GM19397 (cell line): ENCODE measurements around the gene MAP2K7.
"Not testable (repeated sequence)": the region's sequence is repeated elsewhere in the genome, so short reads cannot be mapped to it uniquely, and the experiment has no call there.

Experiments used
- ATAC-seq: cut with Tn5 transposase; IDR thresholded peaks from one replicate; pipeline ENCODE4 v1.9.1; 2021; ENCODE audit warnings: mild to moderate bottlenecking, moderate library complexity; ENCODE audit not compliant: unreplicated experiment

Gene MAP2K7

DNA sequence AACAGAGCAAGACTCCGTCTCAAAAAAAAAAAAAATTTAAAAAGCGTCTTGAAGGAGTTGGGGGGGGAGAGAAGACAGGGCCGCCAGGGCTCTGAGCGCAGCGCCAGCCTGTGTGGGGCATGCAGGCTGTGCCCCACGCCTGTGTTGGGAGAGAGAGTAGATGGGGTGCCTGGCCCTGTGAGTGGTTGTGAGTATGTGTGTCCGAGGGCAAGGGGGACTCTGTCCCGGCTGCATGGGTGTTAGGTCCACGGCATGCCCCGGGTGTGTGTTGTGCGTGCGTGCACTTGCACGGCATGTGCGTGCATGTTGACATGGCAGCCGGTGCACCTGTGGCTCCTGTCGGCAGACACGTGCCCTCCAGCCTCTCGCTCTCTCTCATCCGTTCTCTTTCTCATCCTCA, 3.4 kb downstream of the MAP2K7 start:
- ATAC-seq: no peak

DNA sequence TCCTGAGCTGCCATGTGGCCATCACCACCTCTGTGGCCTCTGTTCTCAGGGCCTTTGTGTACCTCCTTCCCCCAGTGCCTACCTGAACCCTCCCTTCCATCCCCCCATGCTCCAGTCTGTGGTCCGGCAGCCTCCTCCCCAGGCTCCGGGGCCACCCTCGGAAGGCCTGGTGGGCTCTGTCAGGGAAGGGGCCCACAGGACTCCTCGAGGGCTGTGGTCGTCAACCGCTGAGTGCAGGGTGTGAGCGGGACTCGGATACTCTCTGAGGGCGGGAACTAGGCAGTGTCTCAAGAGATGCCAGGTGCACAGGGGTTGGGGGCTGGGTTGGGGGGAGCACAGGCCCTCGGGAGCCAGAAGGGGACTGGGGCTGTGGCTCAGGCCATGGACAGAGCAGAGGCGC, 3.9 kb downstream of the MAP2K7 start:
- ATAC-seq: no peak

GRCh38 chr19:7908078-7908699, 4.5 kb downstream of the MAP2K7 start:
- ATAC-seq: no peak

DNA sequence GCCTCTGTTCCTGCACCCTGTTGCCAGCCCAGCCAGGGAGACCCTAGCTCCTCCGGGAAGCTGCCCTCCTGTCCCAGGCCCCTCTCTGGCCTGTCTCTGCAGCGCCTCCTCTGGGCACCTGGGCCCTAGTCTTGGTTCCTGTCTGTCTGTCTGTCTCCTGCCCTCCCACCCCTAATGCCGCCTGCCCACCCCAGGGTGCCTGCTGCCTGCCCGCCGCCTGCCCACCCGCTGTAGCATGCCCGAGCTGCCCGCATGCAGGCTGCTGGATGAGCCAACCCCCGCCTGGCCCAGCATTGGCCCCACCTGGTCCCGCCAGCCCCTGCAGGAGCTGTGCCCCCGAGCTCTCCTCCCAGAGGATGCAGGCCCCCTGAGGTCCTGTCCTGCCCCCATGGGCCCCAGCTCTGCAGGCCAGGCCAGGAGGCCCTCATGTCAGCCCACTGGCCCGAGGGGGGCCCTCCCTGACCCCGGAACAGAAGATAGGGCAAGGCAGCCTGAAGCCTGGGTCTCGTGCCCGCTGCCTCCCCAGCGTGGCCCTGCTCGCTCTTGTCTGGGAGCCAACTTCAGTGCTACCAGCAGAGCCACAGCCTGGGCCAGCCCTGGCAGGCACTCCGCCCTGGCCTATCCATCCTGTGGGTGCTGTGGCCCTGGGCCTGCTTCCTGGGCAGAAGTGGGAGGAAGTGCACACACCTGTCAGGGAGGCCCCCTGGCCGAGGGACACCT, 5.2 kb downstream of the MAP2K7 start:
- ATAC-seq: no peak

- ATAC-seq: no peak
These were observed 5.9 kb downstream of the MAP2K7 start for GRCh38 chr19:7909471-7910067.

DNA sequence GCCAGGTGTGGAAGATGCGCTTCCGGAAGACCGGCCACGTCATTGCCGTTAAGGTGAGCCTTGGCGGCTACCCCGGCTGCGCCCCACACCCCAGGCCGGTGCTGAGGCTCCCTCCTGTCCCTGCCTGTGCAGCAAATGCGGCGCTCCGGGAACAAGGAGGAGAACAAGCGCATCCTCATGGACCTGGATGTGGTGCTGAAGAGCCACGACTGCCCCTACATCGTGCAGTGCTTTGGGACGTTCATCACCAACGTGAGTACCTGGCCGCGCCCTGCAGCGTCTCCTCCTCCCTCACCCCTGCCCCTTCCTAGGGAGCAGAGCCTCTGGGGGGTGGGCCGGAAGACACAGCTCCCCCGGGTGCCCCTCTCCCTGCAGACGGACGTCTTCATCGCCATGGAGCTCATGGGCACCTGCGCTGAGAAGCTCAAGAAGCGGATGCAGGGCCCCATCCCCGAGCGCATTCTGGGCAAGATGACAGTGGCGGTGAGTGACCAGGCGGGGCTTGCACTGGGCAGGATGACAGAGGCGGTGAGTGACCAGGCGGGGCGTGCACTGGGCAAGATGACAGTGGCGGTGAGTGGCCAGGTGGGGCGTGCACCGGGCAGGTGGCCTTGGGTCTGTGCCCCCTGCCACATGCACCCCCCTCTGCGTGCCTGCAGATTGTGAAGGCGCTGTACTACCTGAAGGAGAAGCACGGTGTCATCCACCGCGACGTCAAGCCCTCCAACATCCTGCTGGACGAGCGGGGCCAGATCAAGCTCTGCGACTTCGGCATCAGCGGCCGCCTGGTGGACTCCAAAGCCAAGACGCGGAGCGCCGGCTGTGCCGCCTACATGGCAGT, 6.9 kb downstream of the MAP2K7 start:
- ATAC-seq: no peak

DNA sequence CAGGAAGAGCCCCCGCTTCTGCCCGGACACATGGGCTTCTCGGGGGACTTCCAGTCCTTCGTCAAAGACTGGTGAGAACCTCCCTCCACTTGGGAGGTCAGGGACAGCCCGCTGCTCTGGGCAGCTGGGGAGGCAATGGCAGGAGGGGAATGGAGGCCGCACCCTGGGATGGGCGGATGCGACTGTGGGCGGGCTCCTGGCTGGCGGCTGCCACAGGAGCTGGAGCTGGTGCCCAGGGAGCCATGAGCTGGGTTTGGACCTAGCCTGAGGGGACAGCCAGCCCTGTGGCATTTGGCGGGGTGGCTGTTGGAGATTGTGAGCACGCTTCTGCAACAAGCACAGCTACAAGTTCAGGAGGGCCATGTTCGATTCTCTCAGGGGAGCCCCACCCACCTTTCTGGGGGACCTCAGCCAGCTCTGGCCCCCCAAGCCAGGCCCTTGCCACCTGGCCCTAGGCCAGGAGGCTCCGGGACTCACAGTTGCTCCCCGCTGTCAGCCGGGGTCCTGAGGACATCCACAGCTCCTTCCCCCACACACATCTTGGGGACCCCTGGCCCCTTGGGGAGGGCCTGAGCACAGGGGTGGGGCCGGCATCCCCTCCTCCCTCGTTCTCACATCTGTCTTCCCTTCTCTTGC, 7.9 kb downstream of the MAP2K7 start:
- ATAC-seq: no peak

- ATAC-seq: no peak
These were observed 8.5 kb downstream of the MAP2K7 start for GRCh38 chr19:7912144-7912696.

DNA sequence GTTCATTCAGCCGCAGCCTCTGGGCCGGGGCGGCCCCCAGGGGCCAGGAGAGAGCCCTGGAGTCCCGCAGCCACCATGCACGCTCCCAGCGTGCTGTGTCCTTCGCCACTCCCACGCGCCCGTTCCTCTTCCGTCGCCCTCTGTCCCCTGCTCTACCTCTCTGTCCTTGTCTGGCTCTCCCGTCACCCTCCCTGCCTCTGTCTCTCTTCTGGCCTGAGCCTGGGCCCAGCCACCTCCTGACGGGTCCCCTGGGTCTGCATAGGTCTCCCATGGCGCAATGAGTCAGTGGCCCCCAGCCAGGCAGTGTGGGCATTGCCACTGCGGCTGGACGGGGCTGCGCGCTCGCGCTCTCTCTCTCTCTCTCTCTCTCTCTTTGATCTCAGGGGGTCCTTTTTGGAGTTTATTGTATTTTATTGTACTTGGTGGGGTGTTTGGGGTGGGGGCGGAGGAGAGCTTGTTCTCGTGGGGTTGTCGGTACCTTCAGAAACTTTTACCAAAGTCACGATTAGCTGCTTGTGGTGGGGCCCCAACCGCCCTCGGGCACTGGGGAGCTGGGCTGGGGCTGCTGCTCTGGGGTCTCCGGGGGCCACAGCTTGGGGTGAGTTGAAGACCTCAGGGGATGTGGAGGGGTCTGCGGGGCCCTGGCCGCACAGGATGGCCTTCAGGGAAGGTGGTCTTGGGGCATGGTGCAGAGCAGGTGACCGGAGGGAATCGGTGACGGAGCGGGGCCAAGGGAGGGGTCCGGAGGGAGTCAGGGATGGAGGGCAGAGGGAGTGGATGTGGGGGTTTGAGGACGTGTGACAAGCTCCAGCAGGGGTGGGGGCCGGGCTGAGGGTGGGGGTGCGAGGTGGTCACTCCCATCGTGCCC, 9.3 kb downstream of the MAP2K7 start:
- ATAC-seq: no peak

DNA sequence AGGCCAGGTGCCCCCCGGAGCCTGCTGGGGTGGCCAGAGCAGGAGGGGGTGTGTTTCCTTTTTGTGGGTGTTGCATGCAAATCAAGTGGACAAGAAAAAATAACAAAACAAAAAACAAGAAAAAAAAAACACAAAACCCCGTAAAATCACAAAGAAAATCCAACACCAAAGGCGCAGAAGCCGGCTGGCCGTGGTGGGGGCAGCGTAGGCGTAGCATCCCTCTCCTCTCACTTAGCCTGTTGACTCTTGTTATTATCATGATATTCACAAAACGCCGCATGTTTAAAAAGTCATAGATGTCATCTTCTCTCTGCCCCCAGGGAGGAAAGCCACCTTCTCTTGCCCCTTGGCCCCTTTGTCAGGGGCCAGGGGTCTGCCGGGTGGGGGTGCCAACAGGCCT, 10.0 kb downstream of the MAP2K7 start:
- no peak for ATAC-seq

DNA sequence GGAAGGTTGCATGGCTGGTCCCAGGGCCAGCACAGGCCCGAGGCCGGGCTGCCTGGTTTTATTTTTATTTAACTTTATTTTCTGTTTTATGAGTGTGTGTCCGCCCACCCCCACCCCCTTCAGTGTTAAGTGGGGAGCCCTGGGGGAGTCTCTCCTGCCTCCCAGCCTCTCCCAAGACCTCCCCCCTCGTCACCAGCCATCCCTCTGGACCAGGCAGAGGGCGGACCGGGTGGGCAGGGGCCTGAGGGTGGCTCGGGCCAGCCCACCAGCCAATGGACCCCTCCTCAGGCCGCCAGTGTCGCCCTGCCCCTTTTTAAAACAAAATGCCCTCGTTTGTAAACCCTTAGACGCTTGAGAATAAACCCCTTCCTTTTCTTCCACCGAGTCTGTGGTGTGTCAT, 10.4 kb downstream of the MAP2K7 start:
- ATAC-seq: no peak

DNA sequence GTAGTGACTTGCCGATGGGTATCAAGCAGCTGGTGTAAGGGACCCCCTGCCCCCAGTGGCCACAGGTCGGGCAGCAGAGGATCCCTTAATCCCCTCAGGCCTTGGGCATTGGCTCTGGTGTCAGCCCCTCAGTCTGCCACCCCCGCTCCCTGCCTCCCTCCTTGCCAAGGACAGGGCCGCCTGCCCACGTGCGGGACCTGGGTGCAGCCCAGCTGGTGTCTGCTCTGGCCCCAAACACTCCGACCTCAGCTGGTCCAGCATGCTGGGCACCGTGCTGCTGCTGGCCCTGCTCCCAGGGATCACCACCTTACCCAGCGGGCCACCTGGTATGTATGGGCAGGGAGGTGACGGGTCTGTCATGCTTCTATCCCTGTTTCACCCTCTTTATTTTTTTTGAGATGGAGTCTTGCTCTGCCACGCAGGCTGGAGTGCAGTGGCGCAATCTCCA, 10.9 kb downstream of the MAP2K7 start, which contains the start of gene TGFBR3L:
TGFBR3L (plus strand) TSS at position 233 of the 448 bp plus-strand sequence.
- ATAC-seq: no peak

DNA sequence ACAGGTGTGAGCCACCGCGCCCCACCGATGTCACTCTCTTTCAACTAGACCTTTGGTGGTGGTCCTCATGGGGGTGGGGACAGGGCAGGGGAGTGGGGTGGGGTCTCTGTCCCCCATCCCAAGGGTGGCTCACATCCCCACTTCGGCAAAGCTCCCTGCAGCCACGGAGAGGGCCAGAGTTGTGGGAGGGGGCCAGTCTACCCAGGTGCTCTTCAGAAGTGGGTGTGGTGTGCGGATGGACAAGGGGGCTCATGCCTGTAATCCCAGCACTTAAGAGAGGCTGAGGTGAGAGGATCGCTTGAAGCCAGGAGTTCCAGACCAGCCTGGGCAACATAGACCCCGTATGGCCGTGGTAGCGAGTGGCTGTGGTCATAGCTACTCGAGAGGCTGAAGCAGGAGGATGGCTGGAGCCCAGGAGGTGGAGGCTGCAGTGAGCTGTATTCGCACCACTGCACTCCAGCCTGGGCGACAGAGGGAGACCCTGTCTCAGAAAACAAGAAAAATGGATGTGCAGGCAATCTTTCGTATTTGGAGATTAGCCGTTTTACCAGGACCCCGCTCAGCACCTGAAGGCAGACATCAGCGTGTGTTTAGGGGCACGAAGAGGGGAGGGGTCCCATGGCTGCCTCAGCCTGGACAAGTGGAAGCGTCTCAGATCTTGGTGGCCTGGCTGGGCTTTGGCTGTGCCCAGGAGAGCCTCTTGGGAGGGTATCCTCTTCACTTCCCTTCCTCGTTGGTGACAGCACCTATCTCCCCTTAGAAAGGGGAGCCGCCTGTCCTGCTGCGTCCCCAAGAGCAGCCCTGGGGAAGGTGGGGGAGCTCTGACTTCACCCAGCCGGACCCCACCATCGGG, 11.8 kb downstream of the MAP2K7 start:
- ATAC-seq: no peak

GRCh38 chr19:7916103-7916954, 12.7 kb downstream of the MAP2K7 start:
- no peak for ATAC-seq

DNA sequence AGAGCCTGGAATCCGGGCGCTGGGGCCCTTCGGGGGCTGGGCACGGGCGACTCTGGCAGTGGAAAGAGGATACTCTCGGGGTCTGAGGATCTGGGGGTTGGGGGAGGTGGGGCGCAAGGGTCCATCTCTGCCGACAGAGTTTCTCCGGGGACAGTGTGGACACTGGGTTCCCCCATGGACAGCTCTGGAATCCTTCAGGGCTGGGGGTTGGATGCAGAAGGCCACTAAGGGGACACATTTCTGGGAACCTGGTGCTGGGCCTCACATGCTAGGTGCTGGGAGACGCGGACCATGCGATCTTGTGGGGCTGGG, 13.2 kb downstream of the MAP2K7 start:
- no peak for ATAC-seq

- ATAC-seq: no peak
These were observed 13.8 kb downstream of the MAP2K7 start for GRCh38 chr19:7917267-7918061.

GRCh38 chr19:7918062-7918614, 14.5 kb downstream of the MAP2K7 start:
- ATAC-seq: not testable (repeated sequence)
